Panc1 (cell line): ENCODE measurements around the gene PAOX. TPM values are rescaled to one million over a fixed set of nuclear protein-coding genes. Genes with fewer than 3 reads are reported as not detected.

Experiments used
- ATAC-seq: fragments of 200-7000 bp; cut with Tn5 transposase; 2 replicates; pipeline ENCODE4 v1.9.1; 2020; ENCODE audit warnings: mild to moderate bottlenecking, moderate library complexity
- BruUV-seq: library from RNA; stranded (reverse); fragments of 400-500 nt; replicated peaks from 2 replicates; lab custom pipeline; 2021; lab: Mats Ljungman, UMichigan
- CTCF ChIA-PET: fragments of 300-600 bp; sonication (Branson Sonifier 250); formaldehyde crosslinking; loops from one replicate; lab custom pipeline; 2022; ENCODE audit warnings: antibody characterized with exemption; lab: Charles Lee
- POLR2A ChIA-PET: fragments of 300-600 bp; sonication (Branson Sonifier 250); formaldehyde crosslinking; loops from one replicate; lab custom pipeline; 2022; ENCODE audit warnings: antibody characterized with exemption; lab: Charles Lee
- DNase-seq: peaks from one replicate; pipeline ENCODE4 v3.0.0-alpha.2; 2010; ENCODE audit warnings: low read depth, low spot score
- H3K27ac ChIP-seq: 2 replicates; pipeline ENCODE4 v1.5.1; 2011; ENCODE audit warnings: mild to moderate bottlenecking, low read length, inconsistent platforms
- H3K27me3 ChIP-seq: fragments of 200-500 bp; sonication (Bioruptor generic); 2 replicates; pipeline ENCODE4 v1.6.0; 2014; ENCODE audit warnings: low read length, inconsistent platforms; ENCODE audit not compliant: control insufficient read depth, insufficient read depth
- H3K36me3 ChIP-seq: fragments of 200-500 bp; sonication (Bioruptor generic); 2 replicates; pipeline ENCODE4 v1.5.1; 2014; ENCODE audit warnings: inconsistent platforms, mild to moderate bottlenecking, low read length, moderate library complexity; ENCODE audit not compliant: control insufficient read depth, insufficient read depth
- H3K4me1 ChIP-seq: 2 replicates; pipeline ENCODE4 v1.5.1; 2011; ENCODE audit warnings: inconsistent platforms, mild to moderate bottlenecking, low read length, moderate library complexity; ENCODE audit not compliant: control insufficient read depth, insufficient read depth
- H3K4me3 ChIP-seq, 2 experiments: 2 replicates each; pipeline ENCODE4 v1.5.1; 2011 to 2012; ENCODE audit warnings: low read depth in 2 of 2, low read length in 2 of 2, mild to moderate bottlenecking in 2 of 2, inconsistent platforms in 1 of 2, moderate library complexity in 1 of 2
- H3K9me3 ChIP-seq: fragments of 200-500 bp; sonication (Bioruptor generic); 2 replicates; pipeline ENCODE4 v1.5.1; 2014; ENCODE audit warnings: low read depth, mild to moderate bottlenecking, inconsistent platforms, low read length, moderate library complexity; ENCODE audit not compliant: control insufficient read depth, insufficient read depth
- CTCF ChIP-seq: fragments of 450-650 bp; IDR thresholded peaks from 2 replicates; pipeline ENCODE4 v1.5.1; 2017; ENCODE audit warnings: mild to moderate bottlenecking
- POLR2AphosphoS5 ChIP-seq: IDR thresholded peaks from 2 replicates; pipeline ENCODE4 v1.6.1; 2012; ENCODE audit warnings: mild to moderate bottlenecking, low read depth, low read length, moderate library complexity
- REST ChIP-seq, 2 experiments: IDR thresholded peaks; 2 replicates each; pipeline ENCODE4 v1.6.1; 2011 to 2012; ENCODE audit warnings: low read depth in 2 of 2, control low read depth in 1 of 2, low read length in 1 of 2, mild to moderate bottlenecking in 1 of 2, moderate library complexity in 1 of 2; ENCODE audit not compliant: insufficient read depth in 1 of 2
- SIN3A ChIP-seq: IDR thresholded peaks from 2 replicates; pipeline ENCODE4 v1.6.1; 2012; ENCODE audit warnings: low read depth, mild to moderate bottlenecking, low read length, moderate library complexity, borderline replicate concordance; ENCODE audit not compliant: insufficient read depth
- TCF7L2 ChIP-seq: IDR thresholded peaks from 2 replicates; pipeline ENCODE4 v1.6.1; 2011; ENCODE audit warnings: mild to moderate bottlenecking, low read depth, low read length, inconsistent platforms
- in situ Hi-C: cut with HindIII; loops from 2 replicates; pipeline ENCODE4 v1.10.0; 2016; ENCODE audit warnings: low sequenced_read_pairs, low pct_unique_long_range_greater_than_20kb
- intact Hi-C: fragments of 100-400 bp; cut with micrococcal nuclease; formaldehyde crosslinking; loops from one replicate; pipeline ENCODE4 v1.10.0; 2022; ENCODE audit not compliant: unreplicated experiment
- total RNA-seq: library from RNA; stranded (reverse); gene quantifications from one replicate; pipeline ENCODE4 v1.2.1, GENCODE V29; 2021; ENCODE audit not compliant: unreplicated experiment

The PAOX gene
- total RNA-seq, 1 experiment from 2014 or later: 9.3 TPM

DNA sequence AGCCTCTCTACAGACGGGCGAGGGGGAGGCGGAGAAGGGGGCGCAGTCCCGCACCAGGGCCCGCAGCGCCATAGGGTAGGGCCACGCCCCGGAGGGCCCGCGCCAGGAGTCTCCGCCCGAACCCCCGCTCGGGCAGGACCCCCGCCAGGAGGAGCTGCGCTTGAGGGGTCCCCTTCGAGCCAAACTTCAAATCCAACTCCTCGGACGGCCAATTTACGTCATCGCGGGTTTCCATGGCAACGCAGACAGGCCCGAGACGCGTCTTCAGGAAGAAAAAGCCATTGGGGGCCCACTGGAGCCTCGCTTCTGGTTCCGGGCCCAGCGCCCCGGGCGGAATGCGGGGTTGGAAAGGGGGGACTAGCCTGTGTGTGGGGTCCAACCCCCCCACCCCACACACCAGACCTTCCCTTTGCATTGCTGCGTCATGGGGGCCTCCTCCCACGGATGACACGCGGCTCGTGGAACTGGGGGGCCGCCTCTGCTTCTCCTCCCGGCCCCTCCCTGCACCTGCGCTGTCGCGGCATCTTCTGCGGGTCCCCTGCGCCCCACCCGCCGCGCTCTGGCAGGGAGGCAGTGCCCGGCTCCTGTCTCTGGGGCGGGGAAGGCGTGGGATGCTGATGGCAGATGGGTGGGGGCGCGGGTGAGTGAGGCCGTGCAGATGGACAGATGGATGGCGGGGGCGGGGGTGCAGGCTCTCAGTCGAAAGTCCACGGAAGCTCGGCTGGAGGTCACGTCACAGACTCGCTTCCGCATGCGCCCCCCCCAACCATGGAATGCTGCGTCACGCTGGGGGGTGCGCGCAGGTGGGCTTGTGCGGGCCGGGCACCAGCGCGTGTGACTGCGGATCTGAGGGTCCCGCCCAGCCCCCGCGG is 43.6 kb upstream of the PAOX start:
- BruUV-seq: no TSS peak
- in situ Hi-C loops: no loop called here
- Histone ChIP-seq H3K27ac (no peak overlapping the region), H3K9me3 (no peaks in the 10 kb centered on the region), H3K4me3 (peak overlapping the region; percentile 44 to 65), H3K27me3 (peaks cover 16% of the 10 kb centered on the region), H3K36me3 (no peaks in the 10 kb centered on the region), H3K4me1 (no peaks in the 10 kb centered on the region)
- ATAC-seq (peak; percentile 76), DNase-seq (no peak)
- ChIA-PET POLR2A (no interaction called here), CTCF (no interaction called here)
- intact Hi-C loops: no loop called here
- TF ChIP-seq POLR2AphosphoS5 (no peak), TCF7L2 (no peak), SIN3A (no peak), REST (IDR thresholded peaks at IDR 0.05; ENCODE audit: insufficient read depth in 1 of 2, low read depth in 2 of 2, low read length in 1 of 2) (no peak), CTCF (no peak)

GRCh38 chr10:133336118-133336576 is 42.9 kb upstream of the PAOX start:
- peaks cover 16% of the 10 kb centered on the region for H3K27me3 ChIP-seq
- intact Hi-C loops (no loop called here), in situ Hi-C loops (no loop called here)
- ATAC-seq (peak; percentile 27), DNase-seq (no peak)
- ChIA-PET POLR2A (no interaction called here), CTCF (no interaction called here)
- H3K36me3 ChIP-seq: no peaks in the 10 kb centered on the region
- no peak overlapping the region for H3K27ac ChIP-seq
- no peaks in the 10 kb centered on the region for H3K9me3 ChIP-seq
- BruUV-seq: no TSS peak
- no peak for TF ChIP-seq TCF7L2
- no peak for TF ChIP-seq REST (IDR thresholded peaks at IDR 0.05; ENCODE audit: insufficient read depth in 1 of 2, low read depth in 2 of 2, low read length in 1 of 2)
- no peak for TF ChIP-seq SIN3A
- no peak for TF ChIP-seq CTCF
- no peak for TF ChIP-seq POLR2AphosphoS5
- H3K4me3 ChIP-seq: peak overlapping the region in 1 of 2 experiments; percentile 65; a peak in 1 of 4 replicates
- H3K4me1 ChIP-seq: no peaks in the 10 kb centered on the region
